Activated T-cell treated with anti-CD3 and anti-CD28 coated beads, Interleukin-2, amount 50 U/mL, for 24 hours (primary cell): ENCODE data around the gene RNF31.

Source experiments
- DNase-seq: peaks from one replicate; pipeline ENCODE4 v3.0.0-alpha.2; 2020
- H3K27ac Mint-ChIP-seq: 2 replicates; pipeline ENCODE4 v1.8.0; 2020; ENCODE audit warnings: mild to moderate bottlenecking, mixed read lengths
- H3K27me3 Mint-ChIP-seq: 2 replicates; pipeline ENCODE4 v1.8.0; 2020; ENCODE audit warnings: mixed read lengths
- H3K36me3 Mint-ChIP-seq: 2 replicates; pipeline ENCODE4 v1.8.0; 2020; ENCODE audit warnings: low read depth, mixed read lengths
- H3K4me1 Mint-ChIP-seq: 2 replicates; pipeline ENCODE4 v1.8.0; 2020; ENCODE audit warnings: low read depth, mixed read lengths
- H3K4me3 Mint-ChIP-seq: 2 replicates; pipeline ENCODE4 v1.8.0; 2020; ENCODE audit warnings: mild to moderate bottlenecking, moderate library complexity, mixed read lengths
- H3K9me3 Mint-ChIP-seq: 2 replicates; pipeline ENCODE4 v1.8.0; 2020; ENCODE audit warnings: mixed read lengths

RNF31 gene

GRCh38 chr14:24186831-24187538 is 39.7 kb downstream of the RNF31 start:
- peak overlapping the region; percentile 60 for H3K27ac Mint-ChIP-seq
- no peak for DNase-seq
- H3K36me3 Mint-ChIP-seq = peaks cover 90% of the 10 kb centered on the region
- H3K9me3 Mint-ChIP-seq = no peaks in the 10 kb centered on the region
- H3K4me1 Mint-ChIP-seq = peaks cover 46% of the 10 kb centered on the region
- peak overlapping the region; percentile 94 for H3K4me3 Mint-ChIP-seq
- H3K27me3 Mint-ChIP-seq = no peaks in the 10 kb centered on the region

- no peaks in the 10 kb centered on the region for H3K9me3 Mint-ChIP-seq
- peak overlapping the region; percentile 94 for H3K4me3 Mint-ChIP-seq
- no peak for DNase-seq
- no peaks in the 10 kb centered on the region for H3K27me3 Mint-ChIP-seq
- peaks cover 48% of the 10 kb centered on the region for H3K4me1 Mint-ChIP-seq
- peaks cover 90% of the 10 kb centered on the region for H3K36me3 Mint-ChIP-seq
- peak overlapping the region; percentile 97 for H3K27ac Mint-ChIP-seq
Measured at GRCh38 chr14:24187539-24187915, 40.2 kb downstream of the RNF31 start.

GRCh38 chr14:24188251-24189058 is 41.2 kb downstream of the RNF31 start, which contains the start of gene IPO4:
Gene IPO4, minus strand, starts transcription at chr14:24188816. Its CDS starts 29 bp downstream, at chr14:24188787.
- Mint-ChIP-seq H3K4me3 (peak within 1 kb of the TSS; percentile 94), H3K4me1 (peaks cover 54% of the 10 kb centered on the region), H3K27me3 (no peaks in the 10 kb centered on the region), H3K36me3 (peaks cover 88% of the 10 kb centered on the region), H3K9me3 (no peaks in the 10 kb centered on the region), H3K27ac (peak within 1 kb of the TSS; percentile 97)
- DNase-seq = peak; percentile 92

GRCh38 chr14:24189059-24189375 is 41.7 kb downstream of the RNF31 start:
- no peak for DNase-seq
- Mint-ChIP-seq H3K9me3 (no peaks in the 10 kb centered on the region), H3K27me3 (no peaks in the 10 kb centered on the region), H3K36me3 (peaks cover 84% of the 10 kb centered on the region), H3K4me1 (peaks cover 56% of the 10 kb centered on the region), H3K4me3 (peak overlapping the region; percentile 94), H3K27ac (peak overlapping the region; percentile 97)

GRCh38 chr14:24189460-24189859 is 42.2 kb downstream of the RNF31 start:
- Mint-ChIP-seq H3K27me3 (no peaks in the 10 kb centered on the region), H3K9me3 (no peaks in the 10 kb centered on the region), H3K4me1 (peaks cover 61% of the 10 kb centered on the region), H3K27ac (peak overlapping the region; percentile 97), H3K4me3 (peak overlapping the region; percentile 94), H3K36me3 (peaks cover 84% of the 10 kb centered on the region)
- no peak for DNase-seq

GRCh38 chr14:24190416-24190815 is 43.1 kb downstream of the RNF31 start:
- Mint-ChIP-seq H3K27ac (peak overlapping the region; percentile 63), H3K36me3 (peaks cover 81% of the 10 kb centered on the region), H3K9me3 (no peaks in the 10 kb centered on the region), H3K27me3 (no peaks in the 10 kb centered on the region), H3K4me3 (no peak overlapping the region), H3K4me1 (peaks cover 67% of the 10 kb centered on the region)
- no peak for DNase-seq

GRCh38 chr14:24192933-24193332 is 45.6 kb downstream of the RNF31 start:
- no peaks in the 10 kb centered on the region for H3K9me3 Mint-ChIP-seq
- peak overlapping the region; percentile 7 for H3K4me3 Mint-ChIP-seq
- H3K36me3 Mint-ChIP-seq = peaks cover 69% of the 10 kb centered on the region
- no peaks in the 10 kb centered on the region for H3K27me3 Mint-ChIP-seq
- no peak for DNase-seq
- peaks cover 59% of the 10 kb centered on the region for H3K4me1 Mint-ChIP-seq
- H3K27ac Mint-ChIP-seq = peak overlapping the region; percentile 37

GRCh38 chr14:24194186-24194872 is 47.0 kb downstream of the RNF31 start:
- peak overlapping the region; percentile 97 for H3K4me3 Mint-ChIP-seq
- H3K36me3 Mint-ChIP-seq = peaks cover 70% of the 10 kb centered on the region
- no peaks in the 10 kb centered on the region for H3K9me3 Mint-ChIP-seq
- peak overlapping the region; percentile 98 for H3K27ac Mint-ChIP-seq
- DNase-seq = no peak
- peaks cover 64% of the 10 kb centered on the region for H3K4me1 Mint-ChIP-seq
- no peaks in the 10 kb centered on the region for H3K27me3 Mint-ChIP-seq

- no peak for DNase-seq
- Mint-ChIP-seq H3K4me3 (peak overlapping the region; percentile 97), H3K27ac (peak overlapping the region; percentile 98), H3K36me3 (peaks cover 68% of the 10 kb centered on the region), H3K9me3 (no peaks in the 10 kb centered on the region), H3K27me3 (no peaks in the 10 kb centered on the region), H3K4me1 (peaks cover 65% of the 10 kb centered on the region)
Measured at GRCh38 chr14:24194873-24195185, 47.5 kb downstream of the RNF31 start.

- Mint-ChIP-seq H3K4me3 (peak within 1 kb of the TSS; percentile 97), H3K27me3 (no peaks in the 10 kb centered on the region), H3K36me3 (peaks cover 67% of the 10 kb centered on the region), H3K4me1 (peaks cover 62% of the 10 kb centered on the region), H3K9me3 (no peaks in the 10 kb centered on the region), H3K27ac (peak within 1 kb of the TSS; percentile 98)
- DNase-seq = peak; percentile 93
Measured at GRCh38 chr14:24195186-24196070, 48.1 kb downstream of the RNF31 start, which contains the start of gene TM9SF1. Gene TM9SF1, minus strand, starts transcription at chr14:24195441. Its CDS starts 422 bp downstream, at chr14:24195019.

- no peak for DNase-seq
- H3K27ac Mint-ChIP-seq = peak overlapping the region; percentile 98
- H3K4me1 Mint-ChIP-seq = peaks cover 59% of the 10 kb centered on the region
- H3K9me3 Mint-ChIP-seq = no peaks in the 10 kb centered on the region
- H3K4me3 Mint-ChIP-seq = peak overlapping the region; percentile 97
- H3K27me3 Mint-ChIP-seq = no peaks in the 10 kb centered on the region
- H3K36me3 Mint-ChIP-seq = peaks cover 71% of the 10 kb centered on the region
Measured at GRCh38 chr14:24196071-24197055, 49.1 kb downstream of the RNF31 start.

GRCh38 chr14:24197056-24197450 is 49.8 kb downstream of the RNF31 start:
- no peaks in the 10 kb centered on the region for H3K27me3 Mint-ChIP-seq
- H3K4me1 Mint-ChIP-seq = peaks cover 55% of the 10 kb centered on the region
- H3K9me3 Mint-ChIP-seq = no peaks in the 10 kb centered on the region
- H3K27ac Mint-ChIP-seq = peak overlapping the region; percentile 88
- peak overlapping the region; percentile 97 for H3K4me3 Mint-ChIP-seq
- DNase-seq = no peak
- H3K36me3 Mint-ChIP-seq = peaks cover 71% of the 10 kb centered on the region
